ENCODE results near the gene CDC42BPG.

- TF ChIP-seq CTCF (IDR thresholded peaks at IDR 0.05; ENCODE audit: low read depth, low read length) (no peak), EZH2phosphoT487 (IDR thresholded peaks at IDR 0.05; ENCODE audit: low read depth) (no peak)
These were observed 39.6 kb upstream of the CDC42BPG start for GRCh38 chr11:64884019-64884418.

Data from OCI-LY3 (cell line).